HG03025 (cell line): Measurements from ENCODE around the gene ASCC2.
A peak's percentile ranks its signal among the peaks of the same experiment; 100 is the strongest.

Experiments used
- ATAC-seq: cut with Tn5 transposase; IDR thresholded peaks from one replicate; pipeline ENCODE4 v1.9.1; 2021; ENCODE audit warnings: mild to moderate bottlenecking, moderate library complexity; ENCODE audit not compliant: unreplicated experiment, low FRiP score

ASCC2 gene

GRCh38 chr22:29795663-29796062 lies 42.4 kb downstream of the ASCC2 start:
- ATAC-seq: no peak

GRCh38 chr22:29793396-29793795 lies 44.7 kb downstream of the ASCC2 start:
- no peak for ATAC-seq

DNA sequence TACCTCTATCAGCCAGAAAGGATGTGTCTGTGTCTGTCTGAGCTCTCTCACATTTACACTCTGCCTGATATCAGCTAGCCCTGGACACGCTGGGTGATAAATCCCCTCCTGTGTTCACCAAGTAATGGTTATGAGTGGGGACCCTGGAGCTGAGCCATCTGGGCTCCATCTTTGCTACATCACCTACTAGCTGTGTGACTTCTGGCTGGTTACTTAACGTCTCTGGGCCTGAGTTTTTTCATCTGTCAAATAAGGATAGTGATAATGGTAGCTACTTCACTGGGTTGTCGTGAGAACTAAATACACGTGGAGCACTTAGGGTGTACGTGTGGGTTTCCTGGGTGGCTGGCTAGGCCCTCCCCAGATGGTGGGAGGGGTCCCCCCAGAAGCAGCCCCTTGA lies 48.0 kb downstream of the ASCC2 start:
- ATAC-seq: no peak

- no peak for ATAC-seq
Measured at GRCh38 chr22:29788339-29789279, 49.5 kb downstream of the ASCC2 start.

GRCh38 chr22:29787371-29787980 lies 50.6 kb downstream of the ASCC2 start:
- ATAC-seq: no peak

- ATAC-seq: no peak
Measured at GRCh38 chr22:29786031-29786430, 52.0 kb downstream of the ASCC2 start.

- ATAC-seq: no peak
Measured at GRCh38 chr22:29784451-29785361, 53.4 kb downstream of the ASCC2 start.

- no peak for ATAC-seq
Measured at GRCh38 chr22:29782061-29782845, 55.8 kb downstream of the ASCC2 start.

DNA sequence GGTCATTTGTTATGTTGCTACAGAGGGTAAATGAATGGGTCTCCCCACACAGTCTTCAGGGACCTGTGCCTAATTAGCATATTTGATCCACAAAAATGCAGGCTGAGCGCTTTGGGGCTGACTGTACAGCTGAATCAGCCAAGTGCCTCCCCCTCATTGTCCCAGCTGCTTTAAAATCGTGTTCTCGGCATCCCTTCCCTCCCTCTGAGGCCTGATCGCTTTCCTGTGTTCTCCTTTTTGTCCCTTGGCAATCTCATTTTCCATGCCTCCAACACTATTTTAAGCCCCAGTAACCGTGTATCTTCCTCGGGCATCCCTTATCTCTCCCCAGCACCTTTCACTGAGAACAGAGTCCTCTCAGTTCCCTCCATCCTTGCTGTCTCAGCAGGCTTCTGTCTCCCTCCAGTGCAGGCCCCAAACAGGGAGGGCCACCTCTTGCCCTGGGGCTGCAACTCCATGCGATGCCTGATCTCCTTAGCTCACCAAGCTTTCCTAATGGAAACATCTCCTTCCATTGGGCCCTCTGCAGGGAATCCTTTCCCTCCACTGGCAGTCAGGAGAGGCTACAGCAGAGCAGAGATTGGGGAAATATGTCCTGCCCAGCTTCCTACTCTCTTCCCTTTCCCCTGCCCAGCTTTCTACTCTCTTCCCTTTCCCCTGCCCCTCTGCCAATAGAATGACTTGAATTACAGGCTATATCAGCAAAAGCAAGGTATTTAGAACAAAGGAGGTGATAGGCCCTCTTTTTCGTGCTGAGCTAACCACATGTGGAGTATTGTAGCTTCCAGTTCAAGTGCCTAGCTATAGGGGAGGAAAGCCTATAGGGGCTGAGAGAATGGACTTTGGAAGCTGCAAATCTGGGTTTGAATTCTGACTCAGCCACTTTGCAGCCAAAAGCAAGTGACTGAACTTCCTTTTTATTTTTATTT lies 57.1 kb downstream of the ASCC2 start:
- ATAC-seq: no peak

DNA sequence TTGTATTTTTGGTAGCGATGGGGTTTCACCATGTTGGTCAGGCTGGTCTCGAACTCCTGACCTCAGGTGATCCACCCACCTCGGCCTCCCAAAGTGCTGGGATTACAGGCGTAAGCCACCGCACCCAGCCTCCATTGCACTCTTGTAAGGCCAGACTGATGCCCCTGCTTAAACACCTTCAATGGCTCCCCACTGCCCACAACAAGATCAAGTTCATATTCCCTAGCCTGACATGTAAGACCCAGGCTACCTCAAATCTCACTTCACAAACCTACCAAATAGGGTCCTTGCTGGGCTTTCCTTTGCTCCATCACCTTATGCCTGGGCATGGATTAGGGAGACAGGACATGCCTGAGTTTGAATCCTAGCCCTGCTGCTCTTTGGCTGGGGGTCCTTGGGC lies 57.9 kb downstream of the ASCC2 start:
- ATAC-seq: no peak

DNA sequence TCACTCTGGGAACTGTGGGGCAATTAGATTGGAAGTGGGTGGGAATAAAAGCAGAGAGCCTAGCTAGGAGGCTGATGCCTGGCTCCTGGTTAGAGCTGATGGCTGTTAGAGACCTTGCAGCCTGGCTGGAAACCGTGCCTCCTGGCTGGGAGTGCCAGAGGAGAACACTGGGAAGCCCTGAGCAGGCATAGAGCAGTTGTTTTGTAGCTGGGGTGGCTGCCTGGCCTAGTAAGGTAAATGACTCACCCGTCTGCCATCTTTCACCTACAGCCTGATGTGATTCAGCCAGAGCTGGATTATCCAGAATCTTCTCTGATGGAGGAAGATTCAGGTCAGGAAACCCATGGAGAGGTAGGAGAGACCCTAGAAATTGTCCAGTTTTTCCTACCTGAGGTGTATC lies 64.8 kb downstream of the ASCC2 start:
- ATAC-seq: no peak

GRCh38 chr22:29772170-29772641 lies 65.9 kb downstream of the ASCC2 start:
- no peak for ATAC-seq

DNA sequence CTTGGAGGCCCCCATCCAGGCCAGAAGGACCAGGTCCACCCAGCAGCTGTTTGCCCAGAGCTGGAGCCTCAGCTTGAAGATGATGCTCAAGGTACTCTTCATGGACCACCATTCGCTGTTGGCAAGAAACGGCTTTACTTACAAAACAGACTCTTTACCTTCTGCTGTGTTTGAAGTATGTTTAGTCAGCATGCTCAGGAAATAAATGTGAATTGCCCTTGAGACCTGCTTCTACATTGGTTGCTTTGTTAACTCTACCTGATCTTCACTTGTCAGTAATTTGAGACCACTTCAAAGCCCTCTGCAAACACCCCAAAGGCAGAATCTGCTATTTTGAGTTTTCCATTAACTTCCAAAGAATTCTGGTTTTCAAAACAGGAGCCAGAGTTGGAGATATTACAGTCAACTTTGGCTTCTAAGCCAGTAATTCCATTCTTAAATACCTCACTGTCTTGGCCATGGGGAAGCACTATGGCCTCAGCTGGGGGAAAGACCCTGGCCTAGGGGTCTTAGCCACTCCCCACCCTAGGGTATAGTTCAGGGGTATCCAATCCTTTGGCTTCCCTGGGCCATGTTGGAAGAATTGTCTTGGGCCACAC lies 68.3 kb downstream of the ASCC2 start:
- no peak for ATAC-seq

- no peak for ATAC-seq
Measured at GRCh38 chr22:29768052-29768693, 69.9 kb downstream of the ASCC2 start.

DNA sequence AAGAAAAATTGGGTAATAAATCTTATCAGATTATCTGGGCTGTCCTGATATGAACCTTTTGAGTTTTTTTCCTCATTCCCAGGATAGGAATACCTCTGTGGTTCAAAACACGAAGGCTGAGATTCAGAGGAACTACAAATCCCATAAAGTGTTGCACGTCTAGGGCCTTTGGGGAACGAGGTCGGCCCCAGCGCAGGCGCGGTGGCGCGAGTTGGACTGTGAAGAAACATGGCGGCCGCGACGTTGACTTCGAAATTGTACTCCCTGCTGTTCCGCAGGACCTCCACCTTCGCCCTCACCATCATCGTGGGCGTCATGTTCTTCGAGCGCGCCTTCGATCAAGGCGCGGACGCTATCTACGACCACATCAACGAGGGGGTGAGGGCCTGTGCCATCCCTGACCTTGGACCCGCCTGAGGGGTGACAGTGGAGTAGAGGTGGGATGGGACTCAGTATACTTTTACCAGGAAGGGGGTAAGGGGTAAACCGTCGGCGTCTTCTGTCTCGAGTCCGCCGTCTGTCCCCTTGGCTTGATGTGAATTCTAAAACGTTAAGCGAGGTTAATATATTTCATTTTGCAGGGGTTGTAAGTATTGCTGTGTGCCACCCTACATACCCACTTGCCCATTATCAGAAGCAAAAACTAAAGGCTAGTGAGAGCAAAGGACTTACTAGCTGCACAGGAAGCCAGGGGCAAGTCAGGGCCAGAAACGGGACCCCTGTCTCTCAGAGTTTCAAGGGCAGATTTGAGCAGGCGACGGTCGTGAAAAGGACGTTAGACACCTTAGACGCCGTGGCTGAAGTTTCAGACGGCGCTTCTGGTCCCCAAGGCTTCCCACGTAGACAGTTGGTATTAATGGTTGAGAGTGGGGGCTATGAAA lies 70.7 kb downstream of the ASCC2 start, which contains the start of gene UQCR10:
Gene UQCR10 (plus strand): TSS at position 199 of the 881 bp plus-strand sequence. CDS start 30 bp downstream, at position 229.
- peak; percentile 69 for ATAC-seq

- ATAC-seq: peak; percentile 84
Measured at GRCh38 chr22:29766632-29767170, 71.4 kb downstream of the ASCC2 start, which contains the start of gene ZMAT5. TSS of gene ZMAT5 (minus strand) at chr22:29767007. CDS start at chr22:29748544, 18,463 bp downstream.
